Activated CD4-positive, alpha-beta memory T cell treated with anti-CD3 and anti-CD28 coated beads, Interleukin-2, amount 10 ng/mL, durations not matched to agents 7 days and 5 days (primary cell): ENCODE results near the gene DTX1. TPM values are rescaled to one million over a fixed set of nuclear protein-coding genes. Genes with fewer than 3 reads are reported as not detected.

Experiments used
- CTCF ChIA-PET: fragments of 350-600 bp; sonication (Branson Sonifier 250); formaldehyde crosslinking; loops from one replicate; lab custom pipeline; 2021; ENCODE audit warnings: antibody characterized with exemption, inconsistent platforms; lab: Charles Lee
- POLR2A ChIA-PET: fragments of 350-600 bp; sonication (Branson Sonifier 250); formaldehyde crosslinking; loops from one replicate; lab custom pipeline; 2021; ENCODE audit warnings: antibody characterized with exemption; lab: Charles Lee
- DNase-seq: peaks from one replicate; pipeline ENCODE4 v3.0.0-alpha.2; 2020
- H3K27ac Mint-ChIP-seq: one replicate; pipeline ENCODE4 v1.8.0; 2021; ENCODE audit warnings: mild to moderate bottlenecking, mixed read lengths
- H3K27me3 Mint-ChIP-seq: one replicate; pipeline ENCODE4 v1.8.0; 2021; ENCODE audit warnings: mixed read lengths
- H3K36me3 Mint-ChIP-seq: one replicate; pipeline ENCODE4 v1.8.0; 2021; ENCODE audit warnings: low read depth, mixed read lengths
- H3K4me1 Mint-ChIP-seq: one replicate; pipeline ENCODE4 v1.8.0; 2021; ENCODE audit warnings: mixed read lengths
- H3K4me3 Mint-ChIP-seq: one replicate; pipeline ENCODE4 v1.8.0; 2021; ENCODE audit warnings: mild to moderate bottlenecking, mixed read lengths
- H3K9me3 Mint-ChIP-seq: one replicate; pipeline ENCODE4 v1.8.0; 2021; ENCODE audit warnings: mixed read lengths
- total RNA-seq, 2 experiments: library from RNA; stranded (reverse); gene quantifications; one replicate each; pipeline ENCODE4 v1.2.3, GENCODE V29; 2021

Gene DTX1
- total RNA-seq, 2 experiments from 2014 or later: 0.18 TPM; not detected in 1

DNA sequence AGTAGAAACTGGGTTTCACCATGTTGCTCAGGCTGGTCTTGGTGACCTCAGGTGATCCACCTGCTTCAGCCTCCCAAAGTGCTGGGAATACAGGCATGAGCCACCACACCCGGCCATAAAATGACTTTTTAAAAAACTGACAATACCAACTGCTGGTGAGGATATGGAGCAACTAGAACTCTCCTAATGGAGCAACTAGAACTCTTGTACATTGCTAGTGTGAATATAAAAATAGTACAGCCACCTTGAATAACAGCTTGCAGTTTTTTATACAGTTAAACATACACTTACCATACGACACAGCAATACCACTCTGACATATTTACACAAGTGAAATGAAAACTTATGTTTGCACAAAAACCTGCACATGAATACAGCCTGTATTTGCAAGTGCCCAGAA, 90.5 kb downstream of the DTX1 start:
- CTCF ChIA-PET: no interaction called here
- H3K27ac Mint-ChIP-seq: no peak overlapping the region
- H3K9me3 Mint-ChIP-seq: no peaks in the 10 kb centered on the region
- peaks cover 21% of the 10 kb centered on the region for H3K27me3 Mint-ChIP-seq
- DNase-seq: no peak
- no peak overlapping the region for H3K4me3 Mint-ChIP-seq
- POLR2A ChIA-PET: no interaction called here
- H3K36me3 Mint-ChIP-seq: no peaks in the 10 kb centered on the region
- H3K4me1 Mint-ChIP-seq: peaks cover under 1% of the 10 kb centered on the region

Other genes starting within 250 kb of the DTX1 start
- gene OAS1, start 149.8 kb upstream of the DTX1 start, total RNA-seq: 100 to 1,000 TPM; 246 to 248 TPM
- 100 to 1,000 TPM; 260 to 265 TPM for gene OAS3, start 118.3 kb upstream of the DTX1 start, total RNA-seq
- gene OAS2, start 78.2 kb upstream of the DTX1 start, total RNA-seq: 100 to 1,000 TPM; 327 to 331 TPM
- under 1 TPM; 0.10 to 0.35 TPM for gene RASAL1, start 79.0 kb downstream of the DTX1 start, total RNA-seq
- under 1 TPM; 0.23 to 0.28 TPM for gene CFAP73, start 93.0 kb downstream of the DTX1 start, total RNA-seq
- 10 to 100 TPM; 55.6 to 57.6 TPM for gene DDX54, start 128.7 kb downstream of the DTX1 start, total RNA-seq
- gene RITA1, start 129.0 kb downstream of the DTX1 start, total RNA-seq: 10 to 100 TPM; 14.7 to 16.9 TPM
- 10 to 100 TPM; 18.3 to 19.2 TPM for gene TPCN1, start 164.7 kb downstream of the DTX1 start, total RNA-seq